SK-N-SH (cell line): ENCODE results near the gene PEX14. TPM values are rescaled to one million over a fixed set of nuclear protein-coding genes. Genes with fewer than 3 reads are reported as not detected.

Source experiments
- CTCF ChIA-PET: fragments of 300-600, 350-600 bp; formaldehyde crosslinking; extraction: SDS; loops from one replicate; lab custom pipeline; 2021; lab: Yijun Ruan, JAX
- POLR2A ChIA-PET: fragments of 350-600 bp; sonication (Branson Sonifier 250); formaldehyde crosslinking; extraction: SDS; loops from one replicate; lab custom pipeline; 2020; ENCODE audit warnings: antibody characterized with exemption, inconsistent platforms; lab: Yijun Ruan, JAX
- DNase-seq: peaks from one replicate; pipeline ENCODE4 v3.0.0; 2012
- H2AFZ ChIP-seq: fragments of 200-600 bp; sonication (generic); 2 replicates; pipeline ENCODE4 v1.8.1; 2016; ENCODE audit warnings: antibody characterized with exemption, mild to moderate bottlenecking, low read depth
- H3F3A ChIP-seq: fragments of 200-600 bp; sonication (generic); replicated peaks from 2 replicates; pipeline ENCODE3; 2016; ENCODE audit warnings: antibody characterized with exemption, mild to moderate bottlenecking; ENCODE audit not compliant: insufficient read depth
- H3K27ac ChIP-seq, 2 experiments: fragments of 200-500 bp in 1 of 2; fragments of 200-600 bp in 1 of 2; sonication (Bioruptor generic) in 1 of 2; sonication (generic), shearing (Covaris generic) in 1 of 2; 2 replicates each; pipeline versions ENCODE4 v1.5.1 to v1.6.1; 2014 to 2016; ENCODE audit warnings: low read depth in 2 of 2, inconsistent platforms in 1 of 2, low read length in 1 of 2, mild to moderate bottlenecking in 1 of 2, mixed read lengths in 1 of 2
- H3K27me3 ChIP-seq: fragments of 200-600 bp; sonication (generic), shearing (Covaris generic); 2 replicates; pipeline ENCODE4 v1.6.1; 2016; ENCODE audit warnings: mixed run types; ENCODE audit not compliant: insufficient read depth
- H3K36me3 ChIP-seq, 2 experiments: fragments of 200-500 bp in 1 of 2; fragments of 200-600 bp in 1 of 2; sonication (Bioruptor generic) in 1 of 2; sonication (generic) in 1 of 2; replicated peaks in 1 of 2; 2 replicates each; pipeline versions ENCODE3 to v1.5.1; 2014 to 2016; ENCODE audit warnings: low read length in 1 of 2, mild to moderate bottlenecking in 1 of 2; ENCODE audit not compliant: insufficient read depth in 2 of 2, control insufficient read depth in 1 of 2
- H3K4me1 ChIP-seq, 2 experiments: fragments of 200-500 bp in 1 of 2; fragments of 200-600 bp in 1 of 2; sonication (Bioruptor generic) in 1 of 2; sonication (generic), shearing (Covaris generic) in 1 of 2; 2 replicates each; pipeline versions ENCODE4 v1.5.1 to v1.6.1; 2014 to 2016; ENCODE audit warnings: low read depth in 1 of 2, low read length in 1 of 2, mixed run types in 1 of 2; ENCODE audit not compliant: insufficient read depth in 2 of 2, control insufficient read depth in 1 of 2
- H3K4me2 ChIP-seq: fragments of 200-600 bp; sonication (generic), shearing (Covaris generic); 2 replicates; pipeline ENCODE4 v1.6.1; 2017; ENCODE audit warnings: mixed run types
- H3K4me3 ChIP-seq, 2 experiments: fragments of 200-500 bp in 1 of 2; fragments of 200-600 bp in 1 of 2; sonication (Bioruptor generic) in 1 of 2; sonication (generic), shearing (Covaris generic) in 1 of 2; 2 replicates each; pipeline versions ENCODE4 v1.5.1 to v1.8.1; 2014 to 2016; ENCODE audit warnings: low read depth in 2 of 2, inconsistent platforms in 1 of 2, low read length in 1 of 2, mild to moderate bottlenecking in 1 of 2, mixed read lengths in 1 of 2, moderate library complexity in 1 of 2
- H3K79me2 ChIP-seq: fragments of 200-600 bp; sonication (generic); 2 replicates; pipeline ENCODE4 v1.8.1; 2017; ENCODE audit warnings: mild to moderate bottlenecking; ENCODE audit not compliant: insufficient read depth
- H3K9ac ChIP-seq: fragments of 200-600 bp; sonication (generic); 2 replicates; pipeline ENCODE4 v1.6.1; 2017; ENCODE audit warnings: mixed run types
- H3K9me2 ChIP-seq: fragments of 200-600 bp; sonication (generic); 2 replicates; pipeline ENCODE4 v1.6.1; 2017; ENCODE audit warnings: mixed run types
- H3K9me3 ChIP-seq: fragments of 200-600 bp; sonication (generic); 2 replicates; pipeline ENCODE4 v1.6.1; 2017; ENCODE audit warnings: mixed run types, mild to moderate bottlenecking, moderate library complexity
- H4K20me1 ChIP-seq: fragments of 200-600 bp; sonication (generic); 2 replicates; pipeline ENCODE4 v1.6.1; 2017; ENCODE audit warnings: mild to moderate bottlenecking, mixed run types; ENCODE audit not compliant: insufficient read depth
- CHD2 ChIP-seq: fragments of 150-350 bp; IDR thresholded peaks from 2 replicates; pipeline ENCODE4 v1.6.1; 2018; ENCODE audit warnings: low read length; ENCODE audit not compliant: partially characterized antibody
- ELF1 ChIP-seq: IDR thresholded peaks from 2 replicates; pipeline ENCODE4 v1.4.0; 2012
- EP300 ChIP-seq, 2 experiments: IDR thresholded peaks; 2 replicates each; pipeline versions ENCODE4 v1.4.0 to v1.6.1; 2012; ENCODE audit warnings: borderline replicate concordance in 1 of 2, low read depth in 1 of 2, low read length in 1 of 2
- EZH2phosphoT487 ChIP-seq: fragments of 200-600 bp; sonication (generic); IDR thresholded peaks from 2 replicates; pipeline ENCODE4 v1.6.1; 2017; ENCODE audit warnings: low read depth, mixed run types, mild to moderate bottlenecking, antibody characterized with exemption, moderate library complexity, borderline replicate concordance
- FOSL2 ChIP-seq: IDR thresholded peaks from 2 replicates; pipeline ENCODE4 v1.4.0; 2012; ENCODE audit warnings: low read depth, mild to moderate bottlenecking, moderate library complexity, borderline replicate concordance
- FOXM1 ChIP-seq: IDR thresholded peaks from 2 replicates; pipeline ENCODE4 v1.4.0; 2012; ENCODE audit warnings: low read depth, mild to moderate bottlenecking
- GABPA ChIP-seq: IDR thresholded peaks from 2 replicates; pipeline ENCODE4 v1.4.0; 2012; ENCODE audit warnings: low read depth, mild to moderate bottlenecking
- GATA2 ChIP-seq: sonication (generic); formaldehyde crosslinking; IDR thresholded peaks from 2 replicates; pipeline ENCODE4 v1.5.0; 2020; ENCODE audit warnings: mild to moderate bottlenecking, missing genetic modification reagents
- JUND ChIP-seq: IDR thresholded peaks from 2 replicates; pipeline ENCODE4 v1.4.0; 2012
- MEF2A ChIP-seq: IDR thresholded peaks from 2 replicates; pipeline ENCODE4 v1.4.0; 2012; ENCODE audit warnings: low read depth, borderline replicate concordance
- MXI1 ChIP-seq: IDR thresholded peaks from 2 replicates; pipeline ENCODE4 v1.6.1; 2012; ENCODE audit warnings: mild to moderate bottlenecking, low read depth, low read length, improper control_type of control experiment
- NFIC ChIP-seq: IDR thresholded peaks from 2 replicates; pipeline ENCODE4 v1.4.0; 2012; ENCODE audit warnings: borderline replicate concordance
- NRF1 ChIP-seq: IDR thresholded peaks from 2 replicates; pipeline ENCODE4 v1.6.1; 2012; ENCODE audit warnings: low read depth, mild to moderate bottlenecking, low read length
- PBX3 ChIP-seq: IDR thresholded peaks from 2 replicates; pipeline ENCODE4; 2012
- POLR2AphosphoS5 ChIP-seq: IDR thresholded peaks from 2 replicates; pipeline ENCODE4 v1.6.1; 2012; ENCODE audit warnings: low read depth, low read length
- RAD21 ChIP-seq: IDR thresholded peaks from 2 replicates; pipeline ENCODE4 v1.6.1; 2012; ENCODE audit warnings: mild to moderate bottlenecking, low read length
- RCOR1 ChIP-seq: fragments of 150-350 bp; IDR thresholded peaks from 2 replicates; pipeline ENCODE4 v1.6.1; 2017; ENCODE audit warnings: antibody characterized with exemption, low read length
- RFX5 ChIP-seq: IDR thresholded peaks from 2 replicates; pipeline ENCODE4 v1.6.1; 2012; ENCODE audit warnings: mild to moderate bottlenecking, improper control_type of control experiment, low read length
- RXRA ChIP-seq: IDR thresholded peaks from 2 replicates; pipeline ENCODE4 v1.4.0; 2012; ENCODE audit warnings: low read depth, mild to moderate bottlenecking, borderline replicate concordance
- SIN3A ChIP-seq: IDR thresholded peaks from 2 replicates; pipeline ENCODE4 v1.6.1; 2012; ENCODE audit warnings: low read depth, mild to moderate bottlenecking, low read length, moderate library complexity, borderline replicate concordance
- SMC3 ChIP-seq: IDR thresholded peaks from 2 replicates; pipeline ENCODE4 v1.6.1; 2012; ENCODE audit warnings: low read depth, low read length, improper control_type of control experiment
- TAF1 ChIP-seq: IDR thresholded peaks from 2 replicates; pipeline ENCODE4 v1.6.1; 2012; ENCODE audit warnings: low read depth, mild to moderate bottlenecking, low read length, moderate library complexity, borderline replicate concordance
- TCF12 ChIP-seq: IDR thresholded peaks from 2 replicates; pipeline ENCODE4 v1.4.0; 2012
- TEAD4 ChIP-seq: IDR thresholded peaks from 2 replicates; pipeline ENCODE4 v1.4.0; 2012; ENCODE audit warnings: mild to moderate bottlenecking, borderline replicate concordance; ENCODE audit not compliant: insufficient read depth
- WGBS: methylation state at CpG from one replicate; pipeline ENCODE4 v1.1.6; 2017; ENCODE audit warnings: low lambda C conversion rate; 5-methylcytosine and 5-hydroxymethylcytosine counted together
- polyA plus RNA-seq, 3 experiments: library from polyadenylated mRNA; depleted of rRNA; stranded (reverse); fragments of >200 nt; gene quantifications; 2 replicates each; pipeline ENCODE4 v1.2.3, GENCODE V29; 2012
- TF ChIP-seq, protein P1 (sequence below): IDR thresholded peaks from 2 replicates; pipeline ENCODE4 v1.4.0; 2012; ENCODE audit warnings: low read depth, borderline replicate concordance
- TF ChIP-seq, protein P2 (sequence below): fragments of 200-600 bp; sonication (generic); IDR thresholded peaks from 2 replicates; pipeline ENCODE4 v1.6.1; 2017; ENCODE audit warnings: antibody characterized with exemption, mild to moderate bottlenecking, moderate library complexity
- TF ChIP-seq, protein P3 (sequence below): IDR thresholded peaks from 2 replicates; pipeline ENCODE4 v1.4.0; 2012; ENCODE audit warnings: low read depth, borderline replicate concordance
- TF ChIP-seq, protein P4 (sequence below): fragments of 150-350 bp; IDR thresholded peaks from 2 replicates; pipeline ENCODE4 v1.6.1; 2017; ENCODE audit warnings: antibody characterized with exemption, low read length, low read depth, borderline replicate concordance

The PEX14 gene
- polyA plus RNA-seq, 1 of the 3 experiments (the other 2 are of a cell fraction), result 36.2 TPM

DNA sequence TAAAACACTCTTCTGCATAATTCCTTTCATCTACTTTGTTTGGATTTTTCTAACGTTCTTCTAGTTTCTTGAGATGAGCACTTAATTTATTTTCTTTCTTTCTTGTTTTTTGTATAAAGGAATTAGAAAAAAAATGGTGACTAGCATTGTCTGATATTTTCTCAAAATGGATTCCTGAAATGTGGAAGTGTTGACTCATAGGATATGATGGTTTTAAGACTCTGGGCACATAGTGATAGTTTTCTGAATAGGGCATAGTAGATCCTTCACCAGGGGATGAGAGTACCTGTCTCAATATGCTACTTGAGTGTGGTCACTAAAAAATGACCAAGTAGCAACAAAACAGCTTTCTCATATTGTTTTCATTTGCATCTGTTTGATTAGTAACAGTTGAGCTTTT is 100.9 kb downstream of the PEX14 start:
- CTCF ChIA-PET, result interaction anchor here (0.7 kb wide), 2 partner anchors 8 to 528 kb away, joined by 3 read pairs; no protein-coding TSS in a partner anchor
- DNase-seq, result no peak
- H3K36me3 ChIP-seq, result peaks cover 0 to 16% of the 10 kb centered on the region in 2 experiments
- H3K9ac ChIP-seq, result peak overlapping the region; percentile 32; the same call in 1 of the 2 replicates
- H3K9me2 ChIP-seq, result no peaks in the 10 kb centered on the region
- peaks cover 6% of the 10 kb centered on the region for H3K79me2 ChIP-seq
- 5% methylated on average over 1 of the region's 1 CpG for WGBS
- H2AFZ ChIP-seq, result peak overlapping the region; percentile 61; the same call in 1 of the 2 replicates
- peak overlapping the region; percentile 41 to 81; a peak in 3 of 4 replicates for H3K27ac ChIP-seq
- no peak overlapping the region for H3K4me3 ChIP-seq
- H3K9me3 ChIP-seq, result no peaks in the 10 kb centered on the region
- peaks cover 0 to 6% of the 10 kb centered on the region in 2 experiments; a peak in 1 of 4 replicates for H3K4me1 ChIP-seq
- no peaks in the 10 kb centered on the region for H4K20me1 ChIP-seq
- H3F3A ChIP-seq, result peaks cover 15% of the 10 kb centered on the region
- H3K4me2 ChIP-seq, result 0 out of 2 replicates have a peak overlapping the region, but pooled peaks have one; percentile 10
- H3K27me3 ChIP-seq, result no peaks in the 10 kb centered on the region
- POLR2A ChIA-PET, result no interaction called here
- TF ChIP-seq TEAD4, result peak; percentile 76; the same call in 1 of the 2 replicates
- no peak for TF ChIP-seq GABPA
- TF ChIP-seq MXI1, result no peak
- TF ChIP-seq NRF1, result no peak
- peak; percentile 88; the same call in 1 of the 2 replicates for TF ChIP-seq FOSL2
- no peak for TF ChIP-seq GATA2 (CRISPR knock-in tag)
- no peak for TF ChIP-seq RAD21
- no peak for TF ChIP-seq RCOR1
- TF ChIP-seq SMC3, result no peak
- peak; percentile 74; the same call in 1 of the 2 replicates for TF ChIP-seq JUND
- no peak for TF ChIP-seq TAF1
- TF ChIP-seq TCF12, result peak; percentile 44; the same call in 1 of the 2 replicates
- TF ChIP-seq RFX5, result no peak
- TF ChIP-seq, protein P1, sequence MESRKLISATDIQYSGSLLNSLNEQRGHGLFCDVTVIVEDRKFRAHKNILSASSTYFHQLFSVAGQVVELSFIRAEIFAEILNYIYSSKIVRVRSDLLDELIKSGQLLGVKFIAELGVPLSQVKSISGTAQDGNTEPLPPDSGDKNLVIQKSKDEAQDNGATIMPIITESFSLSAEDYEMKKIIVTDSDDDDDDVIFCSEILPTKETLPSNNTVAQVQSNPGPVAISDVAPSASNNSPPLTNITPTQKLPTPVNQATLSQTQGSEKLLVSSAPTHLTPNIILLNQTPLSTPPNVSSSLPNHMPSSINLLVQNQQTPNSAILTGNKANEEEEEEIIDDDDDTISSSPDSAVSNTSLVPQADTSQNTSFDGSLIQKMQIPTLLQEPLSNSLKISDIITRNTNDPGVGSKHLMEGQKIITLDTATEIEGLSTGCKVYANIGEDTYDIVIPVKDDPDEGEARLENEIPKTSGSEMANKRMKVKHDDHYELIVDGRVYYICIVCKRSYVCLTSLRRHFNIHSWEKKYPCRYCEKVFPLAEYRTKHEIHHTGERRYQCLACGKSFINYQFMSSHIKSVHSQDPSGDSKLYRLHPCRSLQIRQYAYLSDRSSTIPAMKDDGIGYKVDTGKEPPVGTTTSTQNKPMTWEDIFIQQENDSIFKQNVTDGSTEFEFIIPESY, result no peak
- TF ChIP-seq FOXM1, result no peak
- TF ChIP-seq EP300 (IDR thresholded peaks at IDR 0.05; ENCODE audit: borderline replicate concordance in 1 of 2, low read depth in 1 of 2, low read length in 1 of 2), result peak in 1 of 2 experiments; percentile 46; a peak in 1 of 4 replicates
- TF ChIP-seq ELF1, result no peak
- no peak for TF ChIP-seq SIN3A
- TF ChIP-seq, protein P2, sequence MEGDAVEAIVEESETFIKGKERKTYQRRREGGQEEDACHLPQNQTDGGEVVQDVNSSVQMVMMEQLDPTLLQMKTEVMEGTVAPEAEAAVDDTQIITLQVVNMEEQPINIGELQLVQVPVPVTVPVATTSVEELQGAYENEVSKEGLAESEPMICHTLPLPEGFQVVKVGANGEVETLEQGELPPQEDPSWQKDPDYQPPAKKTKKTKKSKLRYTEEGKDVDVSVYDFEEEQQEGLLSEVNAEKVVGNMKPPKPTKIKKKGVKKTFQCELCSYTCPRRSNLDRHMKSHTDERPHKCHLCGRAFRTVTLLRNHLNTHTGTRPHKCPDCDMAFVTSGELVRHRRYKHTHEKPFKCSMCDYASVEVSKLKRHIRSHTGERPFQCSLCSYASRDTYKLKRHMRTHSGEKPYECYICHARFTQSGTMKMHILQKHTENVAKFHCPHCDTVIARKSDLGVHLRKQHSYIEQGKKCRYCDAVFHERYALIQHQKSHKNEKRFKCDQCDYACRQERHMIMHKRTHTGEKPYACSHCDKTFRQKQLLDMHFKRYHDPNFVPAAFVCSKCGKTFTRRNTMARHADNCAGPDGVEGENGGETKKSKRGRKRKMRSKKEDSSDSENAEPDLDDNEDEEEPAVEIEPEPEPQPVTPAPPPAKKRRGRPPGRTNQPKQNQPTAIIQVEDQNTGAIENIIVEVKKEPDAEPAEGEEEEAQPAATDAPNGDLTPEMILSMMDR, result no peak
- no peak for TF ChIP-seq POLR2AphosphoS5
- no peak for TF ChIP-seq CHD2
- TF ChIP-seq NFIC, result no peak
- TF ChIP-seq, protein P3, sequence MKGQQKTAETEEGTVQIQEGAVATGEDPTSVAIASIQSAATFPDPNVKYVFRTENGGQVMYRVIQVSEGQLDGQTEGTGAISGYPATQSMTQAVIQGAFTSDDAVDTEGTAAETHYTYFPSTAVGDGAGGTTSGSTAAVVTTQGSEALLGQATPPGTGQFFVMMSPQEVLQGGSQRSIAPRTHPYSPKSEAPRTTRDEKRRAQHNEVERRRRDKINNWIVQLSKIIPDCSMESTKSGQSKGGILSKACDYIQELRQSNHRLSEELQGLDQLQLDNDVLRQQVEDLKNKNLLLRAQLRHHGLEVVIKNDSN, result no peak
- TF ChIP-seq MEF2A, result no peak
- TF ChIP-seq, protein P4, sequence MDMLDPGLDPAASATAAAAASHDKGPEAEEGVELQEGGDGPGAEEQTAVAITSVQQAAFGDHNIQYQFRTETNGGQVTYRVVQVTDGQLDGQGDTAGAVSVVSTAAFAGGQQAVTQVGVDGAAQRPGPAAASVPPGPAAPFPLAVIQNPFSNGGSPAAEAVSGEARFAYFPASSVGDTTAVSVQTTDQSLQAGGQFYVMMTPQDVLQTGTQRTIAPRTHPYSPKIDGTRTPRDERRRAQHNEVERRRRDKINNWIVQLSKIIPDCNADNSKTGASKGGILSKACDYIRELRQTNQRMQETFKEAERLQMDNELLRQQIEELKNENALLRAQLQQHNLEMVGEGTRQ, result no peak
- TF ChIP-seq PBX3, result no peak
- TF ChIP-seq EZH2phosphoT487, result no peak
- TF ChIP-seq RXRA, result no peak
